H9 (cell line): ENCODE results near the gene TMC2. TPM values are rescaled to one million over a fixed set of nuclear protein-coding genes. Genes with fewer than 3 reads are reported as not detected.

Experiments
- DNase-seq: peaks from one replicate; pipeline ENCODE4 v3.0.0-alpha.2; 2017
- H2AFZ ChIP-seq: one replicate; pipeline ENCODE4 v1.6.1; 2013; ENCODE audit warnings: mild to moderate bottlenecking, low read length, control low read depth, moderate library complexity
- H2AK5ac ChIP-seq: 2 replicates; pipeline ENCODE4 v1.6.1; 2013; ENCODE audit warnings: low read length, control low read depth, mixed read lengths; ENCODE audit not compliant: insufficient read length
- H2BK120ac ChIP-seq: one replicate; pipeline ENCODE4 v1.6.1; 2013; ENCODE audit warnings: low read depth, mild to moderate bottlenecking, low read length, control low read depth, inconsistent platforms; ENCODE audit not compliant: poor library complexity, severe bottlenecking
- H2BK12ac ChIP-seq: 2 replicates; pipeline ENCODE4 v1.6.1; 2013; ENCODE audit warnings: low read length, control low read depth, mixed read lengths, low read depth; ENCODE audit not compliant: insufficient read length
- H2BK15ac ChIP-seq: 2 replicates; pipeline ENCODE4 v1.6.1; 2013; ENCODE audit warnings: low read depth, low read length, control low read depth
- H2BK20ac ChIP-seq: one replicate; pipeline ENCODE4 v1.6.1; 2013; ENCODE audit warnings: low read depth, mild to moderate bottlenecking, low read length, control low read depth, inconsistent platforms; ENCODE audit not compliant: poor library complexity, severe bottlenecking
- H2BK5ac ChIP-seq: 2 replicates; pipeline ENCODE4 v1.6.1; 2013; ENCODE audit warnings: low read length, control low read depth, mixed read lengths; ENCODE audit not compliant: insufficient read length
- H3K14ac ChIP-seq: 2 replicates; pipeline ENCODE4 v1.6.1; 2013; ENCODE audit warnings: low read length, control low read depth; ENCODE audit not compliant: insufficient read depth
- H3K18ac ChIP-seq: 2 replicates; pipeline ENCODE4 v1.6.1; 2013; ENCODE audit warnings: low read depth, mild to moderate bottlenecking, mixed read lengths, low read length, control low read depth; ENCODE audit not compliant: insufficient read length
- H3K23ac ChIP-seq: 2 replicates; pipeline ENCODE4 v1.6.1; 2013; ENCODE audit warnings: low read length, control low read depth, mixed read lengths, low read depth; ENCODE audit not compliant: insufficient read length
- H3K23me2 ChIP-seq: 2 replicates; pipeline ENCODE4 v1.6.1; 2013; ENCODE audit warnings: low read depth, mild to moderate bottlenecking, mixed read lengths, low read length, control low read depth; ENCODE audit not compliant: insufficient read length, poor library complexity, severe bottlenecking
- H3K27ac ChIP-seq: 2 replicates; pipeline ENCODE4 v1.5.1; 2013; ENCODE audit warnings: low read length, control low read depth, mixed read lengths, low read depth; ENCODE audit not compliant: insufficient read length
- H3K27me3 ChIP-seq: 2 replicates; pipeline ENCODE4 v1.6.1; 2013; ENCODE audit warnings: low read length, control low read depth, inconsistent platforms; ENCODE audit not compliant: insufficient read depth
- H3K4ac ChIP-seq: 2 replicates; pipeline ENCODE4 v1.6.1; 2013; ENCODE audit warnings: low read depth, mild to moderate bottlenecking, control low read depth, inconsistent platforms, low read length, moderate library complexity
- H3K4me1 ChIP-seq: 2 replicates; pipeline ENCODE4 v1.6.1; 2013; ENCODE audit warnings: low read length, control low read depth, inconsistent platforms; ENCODE audit not compliant: insufficient read depth
- H3K4me2 ChIP-seq: 2 replicates; pipeline ENCODE4 v1.6.1; 2013; ENCODE audit warnings: low read length, control low read depth, mixed read lengths; ENCODE audit not compliant: insufficient read length, insufficient read depth
- H3K56ac ChIP-seq: 2 replicates; pipeline ENCODE4 v1.6.1; 2013; ENCODE audit warnings: low read depth, mild to moderate bottlenecking, mixed read lengths, low read length, control low read depth; ENCODE audit not compliant: insufficient read length
- H3K79me1 ChIP-seq: 2 replicates; pipeline ENCODE4 v1.6.1; 2013; ENCODE audit warnings: low read depth, mild to moderate bottlenecking, moderate library complexity, low read length, control low read depth, inconsistent platforms; ENCODE audit not compliant: insufficient read depth, poor library complexity, severe bottlenecking
- H3K79me2 ChIP-seq: 2 replicates; pipeline ENCODE4 v1.6.1; 2013; ENCODE audit warnings: low read length, control low read depth, inconsistent platforms; ENCODE audit not compliant: insufficient read depth
- H3K9ac ChIP-seq: 2 replicates; pipeline ENCODE4 v1.6.1; 2013; ENCODE audit warnings: low read length, control low read depth, mixed read lengths; ENCODE audit not compliant: insufficient read length; ENCODE audit errors: extremely low read depth
- H3K9me3 ChIP-seq: one replicate; pipeline ENCODE4 v1.6.1; 2013; ENCODE audit warnings: low read depth, low read length, inconsistent platforms; ENCODE audit not compliant: control insufficient read depth
- H3T11ph ChIP-seq: one replicate; pipeline ENCODE4 v1.6.1; 2013; ENCODE audit warnings: mild to moderate bottlenecking, low read length, control low read depth, inconsistent platforms
- H4K20me1 ChIP-seq: one replicate; pipeline ENCODE4 v1.6.1; 2013; ENCODE audit not compliant: control insufficient read depth, insufficient read length, insufficient read depth
- H4K5ac ChIP-seq: 2 replicates; pipeline ENCODE4 v1.6.1; 2013; ENCODE audit warnings: low read depth, mild to moderate bottlenecking, mixed read lengths, low read length, control low read depth; ENCODE audit not compliant: insufficient read length
- H4K8ac ChIP-seq: replicated peaks from 2 replicates; pipeline ENCODE4 v1.6.1; 2013; ENCODE audit warnings: low read length, control low read depth, mixed read lengths, low read depth; ENCODE audit not compliant: insufficient read length
- H4K91ac ChIP-seq: 2 replicates; pipeline ENCODE4 v1.6.1; 2013; ENCODE audit warnings: low read depth, mild to moderate bottlenecking, moderate library complexity, mixed read lengths, low read length, control low read depth; ENCODE audit not compliant: insufficient read length
- H3K27ac Mint-ChIP-seq, 3 experiments: 2 replicates in 2 of 3; 3 replicates in 1 of 3; pipeline ENCODE4 v1.8.0; 2020 to 2021; ENCODE audit warnings: mixed read lengths in 3 of 3, mild to moderate bottlenecking in 1 of 3, moderate library complexity in 1 of 3
- H3K27me3 Mint-ChIP-seq: 2 replicates; pipeline ENCODE4 v1.8.0; 2021; ENCODE audit warnings: low read depth, mild to moderate bottlenecking, moderate library complexity, mixed read lengths
- H3K36me3 Mint-ChIP-seq, 3 experiments: 2 replicates in 2 of 3; 3 replicates in 1 of 3; pipeline ENCODE4 v1.8.0; 2020 to 2021; ENCODE audit warnings: low read depth in 3 of 3, mixed read lengths in 3 of 3; ENCODE audit not compliant: insufficient read depth in 1 of 3
- H3K4me1 Mint-ChIP-seq, 2 experiments: 2 replicates each; pipeline ENCODE4 v1.8.0; 2020; ENCODE audit warnings: mixed read lengths in 2 of 2
- H3K4me3 Mint-ChIP-seq, 2 experiments: 2 replicates in 1 of 2; 3 replicates in 1 of 2; pipeline ENCODE4 v1.8.0; 2020 to 2021; ENCODE audit warnings: mild to moderate bottlenecking in 2 of 2, mixed read lengths in 2 of 2, moderate library complexity in 1 of 2
- H3K9me3 Mint-ChIP-seq, 2 experiments: 2 replicates in 1 of 2; 3 replicates in 1 of 2; pipeline ENCODE4 v1.8.0; 2020; ENCODE audit warnings: mild to moderate bottlenecking in 2 of 2, mixed read lengths in 2 of 2, moderate library complexity in 1 of 2
- CTCF ChIP-seq: fragments of 200-600 bp; sonication (generic); conservative IDR thresholded peaks from 3 replicates; pipeline ENCODE4 v1.8.0; 2021; ENCODE audit warnings: antibody characterized with exemption, mild to moderate bottlenecking
- WGBS: extraction: QIAGEN DNeasy Blood & Tissue Kit; methylation state at CpG from one replicate; pipeline ENCODE4 v1.1.7; 2013; ENCODE audit warnings: missing lambda C conversion rate, low lambda C conversion rate, mixed read lengths; ENCODE audit not compliant: insufficient read length; ENCODE audit errors: extremely low coverage; 5-methylcytosine and 5-hydroxymethylcytosine counted together
- total RNA-seq: library from RNA; stranded (reverse); gene quantifications from 2 replicates; pipeline ENCODE4 v1.2.1, GENCODE V29; 2021

The TMC2 gene
- total RNA-seq, 1 experiment from 2014 or later, result not detected

- H3K4me1 ChIP-seq, result no peaks in the 10 kb centered on the region
- H3K27me3 ChIP-seq, result peaks cover 38% of the 10 kb centered on the region; the same call in 1 of the 2 replicates
- Mint-ChIP-seq H3K36me3 (no peaks in the 10 kb centered on the region; a peak in 1 of 7 replicates), H3K4me3 (no peak overlapping the region), H3K9me3 (no peaks in the 10 kb centered on the region; a peak in 1 of 5 replicates), H3K27ac (no peak overlapping the region), H3K27me3 (peaks cover 58% of the 10 kb centered on the region), H3K4me1 (no peaks in the 10 kb centered on the region)
- no peaks in the 10 kb centered on the region for H3K23me2 ChIP-seq
- no peak overlapping the region for H3K4ac ChIP-seq
- no CpG with 5 or more reads among the region's 10 CpGs for WGBS
- H3K18ac ChIP-seq, result no peak overlapping the region
- no peak overlapping the region for H3K14ac ChIP-seq
- H3K79me1 ChIP-seq, result no peaks in the 10 kb centered on the region
- no peak overlapping the region for H2BK5ac ChIP-seq
- H3T11ph ChIP-seq, result no peak overlapping the region
- H2BK15ac ChIP-seq, result no peak overlapping the region
- H4K5ac ChIP-seq, result no peak overlapping the region
- no peak overlapping the region for H2AFZ ChIP-seq
- H2BK120ac ChIP-seq, result no peak overlapping the region
- H3K9me3 ChIP-seq, result no peaks in the 10 kb centered on the region
- no peak overlapping the region for H3K23ac ChIP-seq
- no peak overlapping the region for H2AK5ac ChIP-seq
- H4K8ac ChIP-seq, result no peak overlapping the region
- no peak overlapping the region for H2BK12ac ChIP-seq
- no peak overlapping the region for H3K27ac ChIP-seq
- no peak for DNase-seq
- H2BK20ac ChIP-seq, result no peak overlapping the region
- no peak overlapping the region for H3K9ac ChIP-seq
- TF ChIP-seq CTCF, result no peak
- H3K4me2 ChIP-seq, result no peak overlapping the region
- no peak overlapping the region for H3K56ac ChIP-seq
- H4K91ac ChIP-seq, result no peak overlapping the region
- no peaks in the 10 kb centered on the region for H3K79me2 ChIP-seq
- H4K20me1 ChIP-seq, result no peaks in the 10 kb centered on the region
Observed at GRCh38 chr20:2518096-2518495, 18.3 kb upstream of the TMC2 start.
